Measurements from ENCODE around the gene SPIC.

SPIC gene

GRCh38 chr12:101501410-101501995 is 26.4 kb downstream of the SPIC start:
- H3K4me3 ChIP-seq (ENCODE audit: insufficient read depth, low read length, poor library complexity, severe bottlenecking): no peak overlapping the region
- H3K27ac ChIP-seq (ENCODE audit: low read depth, low read length): no peak overlapping the region
- no peaks in the 10 kb centered on the region for H3F3A ChIP-seq (ENCODE audit: insufficient read depth)
- H3K4me2 ChIP-seq (ENCODE audit: low read depth, low read length, poor library complexity, severe bottlenecking): no peak overlapping the region
- H2AFZ ChIP-seq (ENCODE audit: low read depth, low read length, severe bottlenecking): no peak overlapping the region
- H3K27me3 ChIP-seq (ENCODE audit: low read length): no peaks in the 10 kb centered on the region
- H3K9me2 ChIP-seq (replicated peaks; ENCODE audit: insufficient read depth, low read length): no peaks in the 10 kb centered on the region
- H3K79me2 ChIP-seq (ENCODE audit: insufficient read depth, low read length): no peaks in the 10 kb centered on the region
- no peaks in the 10 kb centered on the region for H3K36me3 ChIP-seq (ENCODE audit: low read length)
- H4K20me1 ChIP-seq (ENCODE audit: low read depth, low read length): no peaks in the 10 kb centered on the region
- H3K9ac ChIP-seq (ENCODE audit: low read length): no peak overlapping the region
- no peaks in the 10 kb centered on the region for H3K9me3 ChIP-seq (ENCODE audit: insufficient read depth, low read length)
- TF ChIP-seq EZH2phosphoT487 (conservative IDR thresholded peaks at IDR 0.05; ENCODE audit: low read length) (no peak), CTCF (IDR thresholded peaks at IDR 0.05; ENCODE audit: insufficient read depth, low read length, poor library complexity, severe bottlenecking) (no peak)

- Histone ChIP-seq H3K79me2 (ENCODE audit: insufficient read depth, low read length) (no peaks in the 10 kb centered on the region), H3K4me3 (ENCODE audit: insufficient read depth, low read length, poor library complexity, severe bottlenecking) (no peak overlapping the region), H3K9ac (ENCODE audit: low read length) (no peak overlapping the region), H3K4me2 (ENCODE audit: low read depth, low read length, poor library complexity, severe bottlenecking) (no peak overlapping the region), H3K9me2 (replicated peaks; ENCODE audit: insufficient read depth, low read length) (no peaks in the 10 kb centered on the region), H3F3A (ENCODE audit: insufficient read depth) (no peaks in the 10 kb centered on the region), H2AFZ (ENCODE audit: low read depth, low read length, severe bottlenecking) (no peak overlapping the region), H3K36me3 (ENCODE audit: low read length) (no peaks in the 10 kb centered on the region), H3K9me3 (ENCODE audit: insufficient read depth, low read length) (no peaks in the 10 kb centered on the region), H4K20me1 (ENCODE audit: low read depth, low read length) (no peaks in the 10 kb centered on the region), H3K27ac (ENCODE audit: low read depth, low read length) (no peak overlapping the region), H3K27me3 (ENCODE audit: low read length) (no peaks in the 10 kb centered on the region)
- TF ChIP-seq CTCF (IDR thresholded peaks at IDR 0.05; ENCODE audit: insufficient read depth, low read length, poor library complexity, severe bottlenecking) (no peak), EZH2phosphoT487 (conservative IDR thresholded peaks at IDR 0.05; ENCODE audit: low read length) (no peak)
Measured at GRCh38 chr12:101521136-101521535, 46.0 kb downstream of the SPIC start.

DNA sequence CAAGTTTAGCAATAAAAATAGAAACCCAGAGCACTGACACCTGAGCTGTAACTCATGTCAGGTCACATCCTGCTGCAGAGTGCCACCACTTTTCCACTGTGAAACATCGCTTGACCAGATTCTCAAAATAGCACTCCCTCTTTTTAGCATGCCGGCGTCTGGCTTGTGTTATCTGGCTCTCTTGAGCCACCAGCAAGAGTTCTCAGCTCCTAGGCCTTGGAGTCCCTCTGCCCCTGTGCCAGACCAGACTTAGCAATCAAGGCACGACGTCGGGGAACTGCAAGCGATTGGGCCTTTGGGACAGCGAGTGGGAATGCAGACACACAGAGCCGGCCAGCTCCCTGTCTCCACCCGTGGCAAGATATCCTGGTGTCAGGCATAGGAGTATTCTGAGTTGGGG is 52.5 kb downstream of the SPIC start:
- H3K79me2 ChIP-seq (ENCODE audit: insufficient read depth, low read length): no peaks in the 10 kb centered on the region
- no peak overlapping the region for H2AFZ ChIP-seq (ENCODE audit: low read depth, low read length, severe bottlenecking)
- no peak overlapping the region for H3K4me3 ChIP-seq (ENCODE audit: insufficient read depth, low read length, poor library complexity, severe bottlenecking)
- H3K27me3 ChIP-seq (ENCODE audit: low read length): no peaks in the 10 kb centered on the region
- H3K9me3 ChIP-seq (ENCODE audit: insufficient read depth, low read length): no peaks in the 10 kb centered on the region
- TF ChIP-seq EZH2phosphoT487 (conservative IDR thresholded peaks at IDR 0.05; ENCODE audit: low read length) (no peak), CTCF (IDR thresholded peaks at IDR 0.05; ENCODE audit: insufficient read depth, low read length, poor library complexity, severe bottlenecking) (no peak)
- no peaks in the 10 kb centered on the region for H3K36me3 ChIP-seq (ENCODE audit: low read length)
- H4K20me1 ChIP-seq (ENCODE audit: low read depth, low read length): no peaks in the 10 kb centered on the region
- no peak overlapping the region for H3K9ac ChIP-seq (ENCODE audit: low read length)
- H3F3A ChIP-seq (ENCODE audit: insufficient read depth): no peaks in the 10 kb centered on the region
- H3K9me2 ChIP-seq (replicated peaks; ENCODE audit: insufficient read depth, low read length): no peaks in the 10 kb centered on the region
- H3K27ac ChIP-seq (ENCODE audit: low read depth, low read length): no peak overlapping the region
- no peak overlapping the region for H3K4me2 ChIP-seq (ENCODE audit: low read depth, low read length, poor library complexity, severe bottlenecking)
